Astrocyte (in vitro differentiated cells and primary cell): ENCODE results near the gene DHDH. TPM values are rescaled to one million over a fixed set of nuclear protein-coding genes. Genes with fewer than 3 reads are reported as not detected.

Experiments
- DNase-seq: peaks from one replicate; pipeline ENCODE4 v3.0.0-alpha.2; 2010; ENCODE audit warnings: low read depth
- FAIRE-seq: peaks from 2 replicates; lab custom pipeline; 2011; peaks lifted over from hg19 to GRCh38; lab: Jason Lieb, UNC
- H2AFZ ChIP-seq: 2 replicates; pipeline ENCODE4 v1.6.0; 2012; ENCODE audit warnings: low read depth, low read length, inconsistent platforms
- H3K27ac ChIP-seq: 2 replicates; pipeline ENCODE4 v1.5.1; 2011; ENCODE audit warnings: low read depth, low read length, inconsistent platforms
- H3K27me3 ChIP-seq: 2 replicates; pipeline ENCODE4 v1.6.0; 2011; ENCODE audit warnings: low read length, inconsistent platforms; ENCODE audit not compliant: insufficient read depth
- H3K36me3 ChIP-seq: 2 replicates; pipeline ENCODE4 v1.5.1; 2011; ENCODE audit warnings: low read length, inconsistent platforms; ENCODE audit not compliant: insufficient read depth
- H3K4me1 ChIP-seq: 2 replicates; pipeline ENCODE4 v1.5.1; 2011; ENCODE audit warnings: low read length, inconsistent platforms; ENCODE audit not compliant: insufficient read depth
- H3K4me2 ChIP-seq: 2 replicates; pipeline ENCODE4 v1.6.0; 2012; ENCODE audit warnings: low read length, inconsistent platforms
- H3K4me3 ChIP-seq: 2 replicates; pipeline ENCODE4 v1.5.1; 2011; ENCODE audit warnings: low read depth, mild to moderate bottlenecking, low read length, inconsistent platforms; ENCODE audit not compliant: insufficient read depth
- H3K79me2 ChIP-seq: 2 replicates; pipeline ENCODE4 v1.6.0; 2012; ENCODE audit warnings: mild to moderate bottlenecking, low read length, inconsistent platforms; ENCODE audit not compliant: insufficient read depth
- H3K9ac ChIP-seq: 2 replicates; pipeline ENCODE4 v1.6.0; 2012; ENCODE audit warnings: mild to moderate bottlenecking, low read length, inconsistent platforms
- H3K9me3 ChIP-seq: 2 replicates; pipeline ENCODE4 v1.5.1; 2012; ENCODE audit warnings: low read depth, mild to moderate bottlenecking, low read length, inconsistent platforms; ENCODE audit not compliant: insufficient read depth
- H4K20me1 ChIP-seq: 2 replicates; pipeline ENCODE4 v1.6.0; 2012; ENCODE audit warnings: low read length, inconsistent platforms; ENCODE audit not compliant: insufficient read depth
- H3K27ac Mint-ChIP-seq: one replicate; pipeline ENCODE4 v1.8.0; 2021; ENCODE audit warnings: mild to moderate bottlenecking, mixed read lengths; ENCODE audit not compliant: unreplicated experiment
- H3K27me3 Mint-ChIP-seq: one replicate; pipeline ENCODE4 v1.8.0; 2021; ENCODE audit warnings: low read depth, mixed read lengths; ENCODE audit not compliant: unreplicated experiment
- H3K36me3 Mint-ChIP-seq: one replicate; pipeline ENCODE4 v1.8.0; 2021; ENCODE audit warnings: low read depth, mixed read lengths; ENCODE audit not compliant: unreplicated experiment
- H3K4me1 Mint-ChIP-seq: one replicate; pipeline ENCODE4 v1.8.0; 2021; ENCODE audit warnings: low read depth, mixed read lengths; ENCODE audit not compliant: unreplicated experiment
- H3K4me3 Mint-ChIP-seq: one replicate; pipeline ENCODE4 v1.8.0; 2021; ENCODE audit warnings: mild to moderate bottlenecking, moderate library complexity, mixed read lengths; ENCODE audit not compliant: unreplicated experiment
- H3K9me3 Mint-ChIP-seq: one replicate; pipeline ENCODE4 v1.8.0; 2021; ENCODE audit warnings: mild to moderate bottlenecking, mixed read lengths; ENCODE audit not compliant: unreplicated experiment
- EZH2 ChIP-seq: IDR thresholded peaks from 2 replicates; pipeline ENCODE4 v1.6.1; 2012; ENCODE audit warnings: mild to moderate bottlenecking, low read length, inconsistent platforms; ENCODE audit not compliant: insufficient read depth
- total RNA-seq: library from RNA; stranded (reverse); gene quantifications from 2 replicates; pipeline ENCODE4 v1.2.1, GENCODE V29; 2021
- TF ChIP-seq, protein P1 (sequence below): IDR thresholded peaks from 2 replicates; pipeline ENCODE4 v1.5.1; 2011; ENCODE audit warnings: low read depth, mild to moderate bottlenecking, inconsistent platforms, low read length, moderate library complexity; ENCODE audit not compliant: insufficient read depth

DHDH gene
- total RNA-seq, 1 donor from 2014 or later, result 0.45 TPM

DNA sequence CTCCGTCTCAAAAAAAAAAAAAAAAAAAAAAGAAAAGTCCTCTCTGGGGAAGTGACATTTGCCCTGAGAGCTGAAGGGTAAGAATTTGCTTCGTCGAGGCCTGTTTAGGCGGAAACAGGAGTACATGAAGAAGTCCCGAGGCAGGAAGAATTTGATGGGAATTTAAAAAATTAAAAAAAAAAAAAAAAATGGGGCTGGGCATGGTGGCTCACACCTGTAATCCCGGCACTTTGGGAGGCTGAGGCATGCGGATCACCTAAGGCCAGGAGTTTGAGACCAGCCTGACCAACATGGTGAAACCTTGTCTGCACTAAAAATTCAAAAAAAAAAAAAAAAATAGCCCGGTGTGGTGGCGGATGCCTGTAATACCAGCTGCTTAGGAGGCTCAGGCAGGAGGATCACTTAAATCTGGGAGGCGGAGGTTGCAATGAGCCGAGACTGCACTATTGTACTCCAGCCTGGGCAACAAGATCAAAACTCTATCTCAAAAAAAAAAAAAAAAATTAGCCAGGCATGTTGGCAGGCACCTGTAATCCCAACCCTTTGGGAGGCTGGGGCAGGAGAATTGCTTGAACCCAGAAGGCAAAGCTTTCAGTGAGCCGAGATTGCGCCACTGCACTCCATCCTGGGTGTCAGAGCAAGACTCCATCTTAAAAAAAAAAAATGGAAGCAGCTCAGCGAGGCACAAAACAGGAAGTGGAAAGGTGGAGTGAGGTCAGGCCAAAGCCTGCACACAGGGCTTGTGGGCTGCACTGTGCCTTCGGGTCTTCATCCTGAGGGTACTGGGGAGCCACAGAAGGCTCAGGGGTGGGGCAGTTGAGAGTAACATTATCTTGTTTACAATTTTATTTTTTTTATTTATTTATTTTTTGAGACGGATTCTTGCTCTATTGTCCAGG, 26.1 kb downstream of the DHDH start:
- FAIRE-seq, result no peak
- Mint-ChIP-seq H3K4me3 (no peak overlapping the region), H3K36me3 (peaks cover 17% of the 10 kb centered on the region), H3K27me3 (no peaks in the 10 kb centered on the region), H3K27ac (no peak overlapping the region), H3K4me1 (peaks cover 36% of the 10 kb centered on the region), H3K9me3 (no peaks in the 10 kb centered on the region)
- no peaks in the 10 kb centered on the region for H3K27me3 ChIP-seq
- H3K4me2 ChIP-seq, result no peak overlapping the region
- TF ChIP-seq EZH2, result no peak
- TF ChIP-seq, protein P1, sequence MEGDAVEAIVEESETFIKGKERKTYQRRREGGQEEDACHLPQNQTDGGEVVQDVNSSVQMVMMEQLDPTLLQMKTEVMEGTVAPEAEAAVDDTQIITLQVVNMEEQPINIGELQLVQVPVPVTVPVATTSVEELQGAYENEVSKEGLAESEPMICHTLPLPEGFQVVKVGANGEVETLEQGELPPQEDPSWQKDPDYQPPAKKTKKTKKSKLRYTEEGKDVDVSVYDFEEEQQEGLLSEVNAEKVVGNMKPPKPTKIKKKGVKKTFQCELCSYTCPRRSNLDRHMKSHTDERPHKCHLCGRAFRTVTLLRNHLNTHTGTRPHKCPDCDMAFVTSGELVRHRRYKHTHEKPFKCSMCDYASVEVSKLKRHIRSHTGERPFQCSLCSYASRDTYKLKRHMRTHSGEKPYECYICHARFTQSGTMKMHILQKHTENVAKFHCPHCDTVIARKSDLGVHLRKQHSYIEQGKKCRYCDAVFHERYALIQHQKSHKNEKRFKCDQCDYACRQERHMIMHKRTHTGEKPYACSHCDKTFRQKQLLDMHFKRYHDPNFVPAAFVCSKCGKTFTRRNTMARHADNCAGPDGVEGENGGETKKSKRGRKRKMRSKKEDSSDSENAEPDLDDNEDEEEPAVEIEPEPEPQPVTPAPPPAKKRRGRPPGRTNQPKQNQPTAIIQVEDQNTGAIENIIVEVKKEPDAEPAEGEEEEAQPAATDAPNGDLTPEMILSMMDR, result no peak
- H3K9me3 ChIP-seq, result no peaks in the 10 kb centered on the region
- no peak overlapping the region for H3K27ac ChIP-seq
- no peak overlapping the region for H2AFZ ChIP-seq
- no peak for DNase-seq
- H3K36me3 ChIP-seq, result peaks cover 7% of the 10 kb centered on the region
- H4K20me1 ChIP-seq, result no peaks in the 10 kb centered on the region
- no peak overlapping the region for H3K9ac ChIP-seq
- no peak overlapping the region for H3K4me3 ChIP-seq
- peaks cover 35% of the 10 kb centered on the region for H3K79me2 ChIP-seq
- H3K4me1 ChIP-seq, result peaks cover 36% of the 10 kb centered on the region

DNA sequence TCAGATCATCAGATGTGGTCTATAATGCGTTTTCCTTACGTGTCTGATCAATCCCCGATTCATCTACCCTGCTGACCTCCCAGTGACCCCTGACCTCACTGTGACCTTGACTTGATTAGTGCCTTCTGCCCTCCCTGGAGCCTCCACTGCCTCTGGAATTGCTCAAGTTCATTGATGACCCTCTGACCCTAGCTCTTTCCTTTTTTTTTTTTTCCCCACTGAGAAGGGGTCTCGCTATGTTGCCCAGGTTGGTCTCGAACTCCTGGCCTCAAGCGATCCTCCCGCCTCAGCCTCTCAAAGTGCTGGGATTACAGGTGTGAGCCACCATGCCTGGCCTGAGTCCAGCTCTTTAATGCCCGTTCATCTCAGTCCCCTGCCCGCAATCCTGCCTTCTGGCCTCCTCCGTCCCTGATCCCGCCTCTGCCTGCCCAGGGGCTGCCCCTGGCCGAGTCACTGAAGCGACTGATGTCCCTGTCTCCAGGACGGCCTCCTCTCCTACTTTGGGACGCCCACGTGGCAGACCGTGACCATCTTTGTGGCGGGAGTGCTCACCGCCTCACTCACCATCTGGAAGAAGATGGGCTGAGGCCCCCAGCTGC, 27.7 kb downstream of the DHDH start:
- no peak overlapping the region for H3K27ac ChIP-seq
- Mint-ChIP-seq H3K27ac (no peak overlapping the region), H3K4me1 (peaks cover 30% of the 10 kb centered on the region)

More for the DNA sequence above, 27.7 kb downstream of the DHDH start:
- DNase-seq (no peak), FAIRE-seq (no peak)
- H3K4me3 ChIP-seq, result no peak overlapping the region
- Mint-ChIP-seq H3K9me3 (no peaks in the 10 kb centered on the region), H3K27me3 (no peaks in the 10 kb centered on the region), H3K36me3 (peaks cover 15% of the 10 kb centered on the region), H3K4me3 (no peak overlapping the region)
- H3K36me3 ChIP-seq, result peaks cover 7% of the 10 kb centered on the region
- H4K20me1 ChIP-seq, result peaks cover 9% of the 10 kb centered on the region
- TF ChIP-seq EZH2, result no peak
- TF ChIP-seq, protein P1, result no peak
- no peaks in the 10 kb centered on the region for H3K9me3 ChIP-seq
- peaks cover 31% of the 10 kb centered on the region for H3K4me1 ChIP-seq
- no peaks in the 10 kb centered on the region for H3K27me3 ChIP-seq
- H3K4me2 ChIP-seq, result no peak overlapping the region
- peaks cover 30% of the 10 kb centered on the region for H3K79me2 ChIP-seq
- no peak overlapping the region for H2AFZ ChIP-seq
- H3K9ac ChIP-seq, result no peak overlapping the region
